Vagina (tissue), 2 donors: ENCODE measurements around the gene HAUS6. TPM values are rescaled to one million over a fixed set of nuclear protein-coding genes. Genes with fewer than 3 reads are reported as not detected.
"Not testable (repeated sequence)": the region's sequence is repeated elsewhere in the genome, so short reads cannot be mapped to it uniquely, and the experiment has no call there.

Experiments used
- DNase-seq, 2 donors: peaks; one replicate each; pipeline ENCODE4 v3.0.0-alpha.2; 2017; ENCODE audit errors: extremely low spot score in 2 of 2
- H3K27ac ChIP-seq: fragments of 200-600 bp; sonication (generic); one replicate; pipeline ENCODE4 v1.5.1; 2019
- H3K27me3 ChIP-seq: fragments of 200-600 bp; sonication (generic); one replicate; pipeline ENCODE4 v1.5.1; 2019
- H3K36me3 ChIP-seq, 2 donors: fragments of 200-600 bp; sonication (generic); one replicate each; pipeline ENCODE4 v1.5.1; 2017 to 2019
- H3K4me1 ChIP-seq: fragments of 200-600 bp; sonication (generic); one replicate; pipeline ENCODE4 v1.5.1; 2019
- H3K4me3 ChIP-seq, 2 donors: fragments of 200-600 bp; sonication (generic); 1 replicate in 1 of 2; 2 replicates in 1 of 2; pipeline ENCODE4 v1.5.1; 2016 to 2019
- H3K9me3 ChIP-seq: fragments of 200-600 bp; sonication (generic); one replicate; pipeline ENCODE4 v1.5.1; 2019
- POLR2A ChIP-seq, 2 donors: fragments of 450-650 bp; IDR thresholded peaks; one replicate each; pipeline ENCODE4 v1.6.1; 2017; ENCODE audit warnings: antibody characterized with exemption in 2 of 2, mild to moderate bottlenecking in 2 of 2, moderate library complexity in 2 of 2
- POLR2AphosphoS5 ChIP-seq, 2 donors: sonication (generic); formaldehyde crosslinking; IDR thresholded peaks; one replicate each; pipeline ENCODE4 v1.9.0; 2017; ENCODE audit warnings: antibody characterized with exemption in 2 of 2, mild to moderate bottlenecking in 2 of 2, low read depth in 1 of 2; ENCODE audit not compliant: insufficient read depth in 1 of 2
- intact Hi-C: fragments of 100-400 bp; cut with DNase I; formaldehyde crosslinking; loops from one replicate; pipeline ENCODE4 v1.15.1; 2023
- total RNA-seq: library from RNA; depleted of rRNA; stranded (reverse); fragments of >200 nt; gene quantifications from one replicate; pipeline ENCODE4 v1.2.3, GENCODE V29; 2016
- TF ChIP-seq, protein P1 (sequence below), 3 experiments: fragments of 450-650 bp in 2 of 3; fragments of 200-600 bp in 1 of 3; sonication (generic) in 1 of 3; IDR thresholded peaks; one replicate each; pipeline ENCODE4 v1.5.1; 2017 to 2019; ENCODE audit warnings: antibody characterized with exemption in 3 of 3, mild to moderate bottlenecking in 2 of 3, moderate library complexity in 2 of 3

HAUS6 gene
- total RNA-seq, 1 donor from 2014 or later = 7.1 TPM

GRCh38 chr9:19023078-19023477 is 79.6 kb downstream of the HAUS6 start:
- H3K9me3 ChIP-seq = no peaks in the 10 kb centered on the region
- TF ChIP-seq POLR2AphosphoS5 (IDR thresholded peaks at IDR 0.05; ENCODE audit: insufficient read depth in 1 of 2, low read depth in 1 of 2) (no peak), POLR2A (IDR thresholded peaks at IDR 0.05) (no peak)
- TF ChIP-seq, protein P1, sequence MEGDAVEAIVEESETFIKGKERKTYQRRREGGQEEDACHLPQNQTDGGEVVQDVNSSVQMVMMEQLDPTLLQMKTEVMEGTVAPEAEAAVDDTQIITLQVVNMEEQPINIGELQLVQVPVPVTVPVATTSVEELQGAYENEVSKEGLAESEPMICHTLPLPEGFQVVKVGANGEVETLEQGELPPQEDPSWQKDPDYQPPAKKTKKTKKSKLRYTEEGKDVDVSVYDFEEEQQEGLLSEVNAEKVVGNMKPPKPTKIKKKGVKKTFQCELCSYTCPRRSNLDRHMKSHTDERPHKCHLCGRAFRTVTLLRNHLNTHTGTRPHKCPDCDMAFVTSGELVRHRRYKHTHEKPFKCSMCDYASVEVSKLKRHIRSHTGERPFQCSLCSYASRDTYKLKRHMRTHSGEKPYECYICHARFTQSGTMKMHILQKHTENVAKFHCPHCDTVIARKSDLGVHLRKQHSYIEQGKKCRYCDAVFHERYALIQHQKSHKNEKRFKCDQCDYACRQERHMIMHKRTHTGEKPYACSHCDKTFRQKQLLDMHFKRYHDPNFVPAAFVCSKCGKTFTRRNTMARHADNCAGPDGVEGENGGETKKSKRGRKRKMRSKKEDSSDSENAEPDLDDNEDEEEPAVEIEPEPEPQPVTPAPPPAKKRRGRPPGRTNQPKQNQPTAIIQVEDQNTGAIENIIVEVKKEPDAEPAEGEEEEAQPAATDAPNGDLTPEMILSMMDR (IDR thresholded peaks at IDR 0.05) = no peak
- H3K4me1 ChIP-seq = peaks cover 5% of the 10 kb centered on the region
- DNase-seq = no peak
- H3K4me3 ChIP-seq = no peak overlapping the region
- H3K27ac ChIP-seq = no peak overlapping the region
- intact Hi-C loops = no loop called here
- H3K36me3 ChIP-seq = no peaks in the 10 kb centered on the region
- no peaks in the 10 kb centered on the region for H3K27me3 ChIP-seq

DNA sequence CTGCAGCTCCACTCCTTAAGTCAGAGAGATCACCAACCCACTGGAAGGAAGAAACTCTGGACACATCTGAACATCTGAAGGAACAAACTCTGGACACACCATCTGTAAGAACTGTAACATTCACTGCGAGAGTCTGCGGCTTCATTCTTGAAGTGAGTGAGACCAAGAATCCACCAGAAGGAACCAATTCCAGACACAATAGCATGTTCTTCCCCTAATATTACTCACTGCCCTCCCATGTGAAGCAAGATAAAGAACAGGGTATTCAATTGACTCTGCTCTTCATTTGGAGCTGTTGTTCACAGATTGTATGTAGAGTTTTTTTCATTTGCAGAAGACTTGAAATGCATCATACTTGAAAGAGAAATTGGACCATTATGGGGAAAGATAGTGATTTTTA is 80.5 kb downstream of the HAUS6 start:
- Histone ChIP-seq H3K9me3 (no peaks in the 10 kb centered on the region), H3K4me1 (peaks cover 5% of the 10 kb centered on the region), H3K27me3 (no peaks in the 10 kb centered on the region), H3K27ac (no peak overlapping the region), H3K4me3 (no peak overlapping the region), H3K36me3 (no peaks in the 10 kb centered on the region)
- DNase-seq = no peak
- intact Hi-C loops = no loop called here
- TF ChIP-seq, protein P1 (IDR thresholded peaks at IDR 0.05) = no peak
- TF ChIP-seq POLR2AphosphoS5 (IDR thresholded peaks at IDR 0.05; ENCODE audit: insufficient read depth in 1 of 2, low read depth in 1 of 2) (no peak), POLR2A (IDR thresholded peaks at IDR 0.05) (no peak)

DNA sequence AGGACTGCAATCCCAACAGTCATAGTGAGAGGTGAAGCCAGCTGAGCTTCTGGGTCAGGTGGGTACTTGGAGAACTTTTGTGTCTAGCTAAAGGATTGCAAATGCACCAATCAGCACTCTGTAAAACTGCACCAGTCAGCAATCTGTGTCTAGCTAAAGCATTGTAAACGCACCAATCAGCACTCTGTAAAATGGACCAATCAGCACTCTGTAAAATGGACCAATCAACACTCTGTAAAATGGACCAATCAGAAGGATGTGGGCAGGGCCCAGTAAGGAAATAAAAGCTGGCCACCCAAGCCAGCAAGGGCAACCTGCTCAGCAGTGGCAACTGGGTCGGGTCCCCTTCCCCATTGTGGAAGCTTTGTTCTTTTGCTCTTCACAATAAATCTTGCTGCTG is 81.1 kb downstream of the HAUS6 start:
- H3K4me1 ChIP-seq, intact Hi-C loops, H3K27ac ChIP-seq, H3K36me3 ChIP-seq, H3K27me3 ChIP-seq, H3K9me3 ChIP-seq, DNase-seq, H3K4me3 ChIP-seq: not testable (repeated sequence)

DNA sequence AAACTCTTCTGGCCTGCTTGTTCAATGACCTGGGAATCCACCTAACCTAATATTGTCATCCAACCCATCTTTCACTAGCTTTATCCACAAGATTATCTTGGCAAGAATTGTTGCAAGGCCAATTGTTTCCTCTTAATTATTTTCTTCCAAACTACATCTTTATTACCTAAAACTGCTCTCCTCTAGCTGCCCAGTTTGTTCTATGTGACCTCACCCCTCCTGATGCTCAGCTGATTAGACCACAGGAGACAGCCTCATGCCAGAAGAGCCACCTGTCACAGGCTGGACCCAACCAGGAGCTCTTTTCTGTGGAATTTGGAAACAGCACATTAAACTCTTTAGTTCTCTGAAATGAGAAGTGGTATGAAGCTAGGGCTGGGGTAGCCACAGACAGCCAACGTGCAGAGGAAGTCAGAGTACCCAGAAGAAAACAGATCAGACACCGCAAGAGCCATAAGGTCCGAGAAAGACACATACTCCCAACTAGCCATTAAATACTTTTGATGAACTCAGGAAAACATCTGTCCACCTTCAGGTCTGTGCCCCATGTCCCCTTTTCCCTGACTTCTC is 81.7 kb downstream of the HAUS6 start:
- no peaks in the 10 kb centered on the region for H3K27me3 ChIP-seq
- no peak overlapping the region for H3K27ac ChIP-seq
- DNase-seq = no peak
- no peak overlapping the region for H3K4me3 ChIP-seq
- TF ChIP-seq, protein P1 (IDR thresholded peaks at IDR 0.05) = no peak
- TF ChIP-seq POLR2A (IDR thresholded peaks at IDR 0.05) (no peak), POLR2AphosphoS5 (IDR thresholded peaks at IDR 0.05; ENCODE audit: insufficient read depth in 1 of 2, low read depth in 1 of 2) (no peak)
- no peaks in the 10 kb centered on the region for H3K9me3 ChIP-seq
- no peaks in the 10 kb centered on the region for H3K36me3 ChIP-seq
- intact Hi-C loops = no loop called here
- peaks cover 5% of the 10 kb centered on the region for H3K4me1 ChIP-seq

DNA sequence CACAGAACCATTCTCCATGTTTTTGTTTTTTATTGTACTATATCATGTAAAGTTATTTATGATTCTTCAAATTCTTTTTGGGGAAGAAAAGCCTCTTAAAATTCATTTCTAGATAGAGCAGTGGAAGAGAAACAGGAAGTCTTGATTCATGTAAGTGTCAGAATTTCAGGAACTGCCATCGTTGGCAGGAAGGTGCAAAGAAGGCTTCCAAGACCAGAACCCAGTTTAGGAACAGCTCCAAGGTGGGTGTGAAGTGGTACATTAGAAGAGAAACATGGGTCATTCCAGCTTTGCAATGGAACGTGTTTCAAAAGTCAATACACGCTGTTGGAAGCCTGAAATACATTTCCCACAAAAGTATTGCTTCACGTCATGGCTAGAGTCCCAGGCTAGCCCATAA is 84.5 kb downstream of the HAUS6 start:
- no peak overlapping the region for H3K4me3 ChIP-seq
- H3K27me3 ChIP-seq = no peaks in the 10 kb centered on the region
- H3K4me1 ChIP-seq = peaks cover 5% of the 10 kb centered on the region
- DNase-seq = no peak
- TF ChIP-seq POLR2AphosphoS5 (IDR thresholded peaks at IDR 0.05; ENCODE audit: insufficient read depth in 1 of 2, low read depth in 1 of 2) (no peak), POLR2A (IDR thresholded peaks at IDR 0.05) (no peak)
- TF ChIP-seq, protein P1 (IDR thresholded peaks at IDR 0.05) = no peak
- no peak overlapping the region for H3K27ac ChIP-seq
- no peaks in the 10 kb centered on the region for H3K36me3 ChIP-seq
- no peaks in the 10 kb centered on the region for H3K9me3 ChIP-seq
- intact Hi-C loops = no loop called here
